Gastrocnemius medialis (tissue), 4 donors: Measurements from ENCODE around the gene ZNF503. TPM values are rescaled to one million over a fixed set of nuclear protein-coding genes. Genes with fewer than 3 reads are reported as not detected.

Experiments used
- ATAC-seq, 2 donors: fragments of 150-250 bp; one replicate each; pipeline ENCODE4 v1.9.1; 2016
- DNase-seq, 2 donors: peaks; one replicate each; pipeline ENCODE4 v3.0.0-alpha.2; 2019
- H3K27ac ChIP-seq, 4 donors: fragments of 200-600 bp; sonication (generic); 1 replicate in 1 of 4; 2 replicates in 3 of 4; pipeline ENCODE4 v1.5.1; 2016 to 2018; ENCODE audit warnings: mild to moderate bottlenecking in 2 of 4, moderate library complexity in 1 of 4
- H3K27me3 ChIP-seq, 3 donors: fragments of 200-600 bp; sonication (generic) in 2 of 3; 1 replicate in 1 of 3; 2 replicates in 2 of 3; pipeline versions ENCODE4 v1.5.1 to v1.6.0; 2016 to 2019; ENCODE audit warnings: mild to moderate bottlenecking in 1 of 3, moderate library complexity in 1 of 3
- H3K36me3 ChIP-seq, 2 donors: fragments of 200-600 bp; sonication (generic) in 1 of 2; one replicate each; pipeline ENCODE4 v1.5.1; 2017 to 2018
- H3K4me1 ChIP-seq, 2 donors: fragments of 200-600 bp; sonication (generic) in 1 of 2; one replicate each; pipeline ENCODE4 v1.5.1; 2016 to 2017; ENCODE audit warnings: mild to moderate bottlenecking in 2 of 2
- H3K4me3 ChIP-seq, 4 donors: fragments of 200-600 bp; sonication (generic) in 3 of 4; 1 replicate in 1 of 4; 2 replicates in 3 of 4; pipeline ENCODE4 v1.5.1; 2016 to 2019; ENCODE audit warnings: mild to moderate bottlenecking in 2 of 4
- H3K9me3 ChIP-seq, 3 donors: fragments of 200-600 bp; sonication (generic) in 2 of 3; 1 replicate in 1 of 3; 2 replicates in 2 of 3; pipeline ENCODE4 v1.5.1; 2016 to 2019
- POLR2A ChIP-seq, 2 donors: fragments of 450-650 bp; IDR thresholded peaks; one replicate each; pipeline ENCODE4 v1.6.1; 2017; ENCODE audit warnings: antibody characterized with exemption in 2 of 2, mild to moderate bottlenecking in 2 of 2, moderate library complexity in 2 of 2
- in situ Hi-C, 4 donors: fragments of 200-750 bp; cut with MboI; loops; one replicate each; pipeline versions ENCODE4 v1.15.0 to v1.8.0; 2017; ENCODE audit warnings: low sequenced_read_pairs in 4 of 4
- intact Hi-C: fragments of 100-400 bp; cut with DNase I; formaldehyde crosslinking; loops from one replicate; pipeline ENCODE4 v1.15.1; 2023; ENCODE audit warnings: low total_unique reads
- total RNA-seq, 4 donors: library from RNA; depleted of rRNA; stranded (reverse); fragments of >200 nt; gene quantifications; one replicate each; pipeline versions ENCODE4 v1.1.0 to v1.2.3, GENCODE V29; 2016
- TF ChIP-seq, protein P1 (sequence below), 5 experiments: fragments of 450-650 bp in 3 of 5; fragments of 200-600 bp in 2 of 5; sonication (generic) in 2 of 5; IDR thresholded peaks in 4 of 5; conservative IDR thresholded peaks in 1 of 5; 1 replicate in 4 of 5; 2 replicates in 1 of 5; pipeline ENCODE4 v1.5.1; 2016 to 2019; ENCODE audit warnings: antibody characterized with exemption in 5 of 5, mild to moderate bottlenecking in 3 of 5, moderate library complexity in 3 of 5

Gene ZNF503
- total RNA-seq, 4 donors from 2014 or later, result 1.7 to 2.0 (median 1.8) TPM

GRCh38 chr10:75418293-75418692 lies 16.7 kb upstream of the ZNF503 start:
- TF ChIP-seq, protein P1, sequence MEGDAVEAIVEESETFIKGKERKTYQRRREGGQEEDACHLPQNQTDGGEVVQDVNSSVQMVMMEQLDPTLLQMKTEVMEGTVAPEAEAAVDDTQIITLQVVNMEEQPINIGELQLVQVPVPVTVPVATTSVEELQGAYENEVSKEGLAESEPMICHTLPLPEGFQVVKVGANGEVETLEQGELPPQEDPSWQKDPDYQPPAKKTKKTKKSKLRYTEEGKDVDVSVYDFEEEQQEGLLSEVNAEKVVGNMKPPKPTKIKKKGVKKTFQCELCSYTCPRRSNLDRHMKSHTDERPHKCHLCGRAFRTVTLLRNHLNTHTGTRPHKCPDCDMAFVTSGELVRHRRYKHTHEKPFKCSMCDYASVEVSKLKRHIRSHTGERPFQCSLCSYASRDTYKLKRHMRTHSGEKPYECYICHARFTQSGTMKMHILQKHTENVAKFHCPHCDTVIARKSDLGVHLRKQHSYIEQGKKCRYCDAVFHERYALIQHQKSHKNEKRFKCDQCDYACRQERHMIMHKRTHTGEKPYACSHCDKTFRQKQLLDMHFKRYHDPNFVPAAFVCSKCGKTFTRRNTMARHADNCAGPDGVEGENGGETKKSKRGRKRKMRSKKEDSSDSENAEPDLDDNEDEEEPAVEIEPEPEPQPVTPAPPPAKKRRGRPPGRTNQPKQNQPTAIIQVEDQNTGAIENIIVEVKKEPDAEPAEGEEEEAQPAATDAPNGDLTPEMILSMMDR (IDR thresholded peaks at IDR 0.05 in 4 of 5, conservative IDR thresholded peaks at IDR 0.05 in 1 of 5), result no peak
- no peak for TF ChIP-seq POLR2A (IDR thresholded peaks at IDR 0.05)
- Histone ChIP-seq H3K36me3 (no peaks in the 10 kb centered on the region), H3K4me1 (no peaks in the 10 kb centered on the region), H3K27ac (no peak overlapping the region), H3K4me3 (no peak overlapping the region), H3K27me3 (peaks cover 0 to 3% (median 0%) of the 10 kb centered on the region in 3 donors), H3K9me3 (no peaks in the 10 kb centered on the region)
- in situ Hi-C loops (no loop called here), intact Hi-C loops (no loop called here)
- no peak for DNase-seq
- ATAC-seq, result no peak

DNA sequence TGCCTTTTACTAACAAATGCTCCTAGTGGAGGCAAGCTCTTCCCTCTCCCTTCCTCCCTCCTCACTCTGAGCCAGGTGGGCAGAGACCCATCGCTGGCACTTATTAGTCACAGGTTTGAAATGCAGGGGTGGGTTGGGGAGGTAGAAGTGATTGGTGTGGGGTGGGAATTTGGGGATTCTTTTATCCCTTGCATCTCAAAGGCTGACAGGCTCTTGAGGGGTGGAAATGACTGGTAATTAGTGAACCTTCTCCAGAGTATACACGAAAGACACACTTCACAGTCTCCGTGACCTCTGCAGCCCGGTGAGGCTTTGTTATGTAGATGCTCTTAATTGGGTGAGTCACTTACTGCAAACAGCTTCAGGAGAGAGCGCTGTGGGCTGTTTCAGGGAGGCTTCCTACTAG lies 16.0 kb upstream of the ZNF503 start:
- Histone ChIP-seq H3K4me1 (no peaks in the 10 kb centered on the region), H3K4me3 (no peak overlapping the region), H3K36me3 (no peaks in the 10 kb centered on the region), H3K27me3 (peaks cover 0 to 3% (median 0%) of the 10 kb centered on the region in 3 donors), H3K27ac (no peak overlapping the region), H3K9me3 (no peaks in the 10 kb centered on the region)
- no peak for TF ChIP-seq POLR2A (IDR thresholded peaks at IDR 0.05)
- TF ChIP-seq, protein P1 (IDR thresholded peaks at IDR 0.05 in 4 of 5, conservative IDR thresholded peaks at IDR 0.05 in 1 of 5), result no peak
- in situ Hi-C loops, result no loop called here
- intact Hi-C loops, result no loop called here
- DNase-seq, result no peak
- no peak for ATAC-seq

GRCh38 chr10:75414527-75414926 lies 13.0 kb upstream of the ZNF503 start:
- H3K9me3 ChIP-seq, result no peaks in the 10 kb centered on the region
- peaks cover 0 to 3% (median 0%) of the 10 kb centered on the region in 3 donors for H3K27me3 ChIP-seq
- in situ Hi-C loops (no loop called here), intact Hi-C loops (no loop called here)
- H3K4me1 ChIP-seq, result peaks cover 0 to 3% of the 10 kb centered on the region in 2 donors
- DNase-seq (no peak), ATAC-seq (no peak)
- H3K27ac ChIP-seq, result no peak overlapping the region
- no peak overlapping the region for H3K4me3 ChIP-seq
- TF ChIP-seq, protein P1 (IDR thresholded peaks at IDR 0.05 in 4 of 5, conservative IDR thresholded peaks at IDR 0.05 in 1 of 5), result no peak
- TF ChIP-seq POLR2A (IDR thresholded peaks at IDR 0.05), result no peak
- H3K36me3 ChIP-seq, result no peaks in the 10 kb centered on the region

GRCh38 chr10:75410132-75411005 lies 8.8 kb upstream of the ZNF503 start:
- peak overlapping the region in 3 of 4 donors; percentile 85 to 92 (median 85) for H3K27ac ChIP-seq
- peaks cover 0 to 18% (median 16%) of the 10 kb centered on the region in 3 donors for H3K27me3 ChIP-seq
- intact Hi-C loops, result no loop called here
- no peaks in the 10 kb centered on the region for H3K36me3 ChIP-seq
- no peak for DNase-seq
- no peaks in the 10 kb centered on the region for H3K9me3 ChIP-seq
- peaks cover 3 to 4% of the 10 kb centered on the region in 2 donors for H3K4me1 ChIP-seq
- TF ChIP-seq POLR2A (IDR thresholded peaks at IDR 0.05), result no peak
- TF ChIP-seq, protein P1 (IDR thresholded peaks at IDR 0.05 in 4 of 5, conservative IDR thresholded peaks at IDR 0.05 in 1 of 5), result no peak
- in situ Hi-C loops, result no loop called here
- no peak for ATAC-seq
- H3K4me3 ChIP-seq, result peak overlapping the region in 1 of 4 donors; percentile 100
